HG02884 (cell line): ENCODE results near the gene MAB21L4.
"Not testable (repeated sequence)": the region's sequence is repeated elsewhere in the genome, so short reads cannot be mapped to it uniquely, and the experiment has no call there.

Experiments
- ATAC-seq: cut with Tn5 transposase; IDR thresholded peaks from one replicate; pipeline ENCODE4 v1.9.1; 2021; ENCODE audit warnings: mild to moderate bottlenecking, moderate library complexity; ENCODE audit not compliant: unreplicated experiment

MAB21L4 gene

DNA sequence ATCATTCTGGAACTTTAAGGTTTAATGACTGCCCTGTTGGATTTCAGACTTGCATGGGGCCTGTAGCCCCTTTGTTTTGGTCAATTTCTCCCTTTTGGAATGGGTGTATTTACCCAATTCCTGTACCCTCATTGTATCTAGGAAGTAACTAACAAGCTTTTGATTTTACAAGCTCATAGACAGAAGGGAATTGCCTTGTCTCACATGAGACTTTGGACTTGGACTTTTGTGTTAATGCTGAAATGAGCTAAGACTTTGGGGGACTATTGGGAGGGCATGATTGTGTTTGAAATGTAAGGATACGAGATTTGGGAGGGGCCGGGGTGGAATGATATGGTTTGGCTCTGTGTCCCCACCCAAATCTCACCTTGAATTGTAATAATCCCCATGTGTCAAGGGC is 49.6 kb downstream of the MAB21L4 start:
- not testable (repeated sequence) for ATAC-seq

- no peak for ATAC-seq
Observed at GRCh38 chr2:240840435-240841060, 55.4 kb downstream of the MAB21L4 start.

- ATAC-seq = no peak
Observed at GRCh38 chr2:240839152-240840143, 56.5 kb downstream of the MAB21L4 start.

GRCh38 chr2:240837621-240838020 is 58.3 kb downstream of the MAB21L4 start:
- ATAC-seq = no peak

- ATAC-seq = no peak
Observed at GRCh38 chr2:240836781-240837467, 59.0 kb downstream of the MAB21L4 start.
